ENCODE data around the gene QSOX1.
A peak's percentile ranks its signal among the peaks of the same experiment; 100 is the strongest.

The QSOX1 gene

DNA sequence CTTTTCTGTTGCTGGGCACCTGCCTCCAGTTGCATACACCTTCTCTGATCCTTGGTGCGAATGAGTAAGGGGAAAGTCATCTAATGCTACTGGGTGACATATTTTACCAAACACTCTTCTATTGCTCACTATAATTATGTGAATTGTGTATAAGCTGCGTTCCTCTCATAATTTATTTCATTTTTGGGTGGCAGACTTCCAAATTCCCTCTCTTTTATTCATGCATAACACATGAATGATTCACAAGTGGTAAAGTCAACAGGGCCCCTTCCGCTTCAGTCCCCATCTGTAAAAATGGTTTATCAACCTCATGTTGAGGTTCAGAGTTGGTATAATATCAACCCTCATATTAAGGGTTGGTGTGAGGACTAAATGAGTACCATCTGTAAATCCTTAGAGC is 3.2 kb upstream of the QSOX1 start:
- no peak for DNase-seq (ENCODE audit: low spot score)
- TF ChIP-seq, protein P1, sequence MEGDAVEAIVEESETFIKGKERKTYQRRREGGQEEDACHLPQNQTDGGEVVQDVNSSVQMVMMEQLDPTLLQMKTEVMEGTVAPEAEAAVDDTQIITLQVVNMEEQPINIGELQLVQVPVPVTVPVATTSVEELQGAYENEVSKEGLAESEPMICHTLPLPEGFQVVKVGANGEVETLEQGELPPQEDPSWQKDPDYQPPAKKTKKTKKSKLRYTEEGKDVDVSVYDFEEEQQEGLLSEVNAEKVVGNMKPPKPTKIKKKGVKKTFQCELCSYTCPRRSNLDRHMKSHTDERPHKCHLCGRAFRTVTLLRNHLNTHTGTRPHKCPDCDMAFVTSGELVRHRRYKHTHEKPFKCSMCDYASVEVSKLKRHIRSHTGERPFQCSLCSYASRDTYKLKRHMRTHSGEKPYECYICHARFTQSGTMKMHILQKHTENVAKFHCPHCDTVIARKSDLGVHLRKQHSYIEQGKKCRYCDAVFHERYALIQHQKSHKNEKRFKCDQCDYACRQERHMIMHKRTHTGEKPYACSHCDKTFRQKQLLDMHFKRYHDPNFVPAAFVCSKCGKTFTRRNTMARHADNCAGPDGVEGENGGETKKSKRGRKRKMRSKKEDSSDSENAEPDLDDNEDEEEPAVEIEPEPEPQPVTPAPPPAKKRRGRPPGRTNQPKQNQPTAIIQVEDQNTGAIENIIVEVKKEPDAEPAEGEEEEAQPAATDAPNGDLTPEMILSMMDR (IDR thresholded peaks at IDR 0.05; ENCODE audit: extremely low read depth, missing control alignments): no peak

DNA sequence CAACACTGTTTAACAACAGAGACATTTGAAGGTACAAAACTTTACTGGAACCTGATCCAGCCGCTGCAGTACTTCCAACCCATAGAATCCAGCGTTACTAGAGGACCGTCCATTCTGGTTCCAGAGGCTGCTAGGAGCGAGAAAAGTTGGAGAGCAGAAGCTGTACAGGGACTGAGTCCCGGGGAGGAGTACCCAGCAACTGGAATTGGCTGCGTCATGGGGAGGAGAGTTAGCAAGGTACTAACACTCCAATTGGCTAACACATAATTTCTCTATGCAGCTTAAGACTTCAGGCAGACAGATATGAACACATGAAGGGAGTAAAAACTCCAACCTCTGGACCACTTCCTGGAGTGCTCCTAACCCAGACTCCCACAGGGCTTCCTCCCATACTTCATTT is 2.1 kb upstream of the QSOX1 start:
- DNase-seq (ENCODE audit: low spot score): no peak
- TF ChIP-seq, protein P1 (IDR thresholded peaks at IDR 0.05; ENCODE audit: extremely low read depth, missing control alignments): no peak

DNA sequence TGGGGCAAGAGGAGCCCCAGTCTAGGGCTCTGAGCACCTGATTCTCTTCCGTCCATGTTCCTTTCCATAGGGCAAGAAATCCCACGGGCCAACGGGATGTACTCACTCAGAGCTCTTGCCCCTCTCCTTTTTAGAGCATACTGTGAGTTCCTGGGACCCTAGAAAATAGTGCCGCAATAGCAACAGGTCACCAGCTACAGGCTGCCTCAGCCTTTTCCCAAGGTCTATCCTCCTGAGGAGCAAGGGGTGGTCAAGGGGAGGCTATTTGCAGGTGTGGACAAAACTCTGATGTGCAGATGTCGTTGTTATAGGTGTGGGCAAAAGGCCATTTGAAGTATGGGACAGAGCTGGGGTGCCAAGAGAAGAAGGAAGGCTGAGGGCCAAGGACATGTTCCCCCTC is 1.6 kb upstream of the QSOX1 start:
- TF ChIP-seq, protein P1 (IDR thresholded peaks at IDR 0.05; ENCODE audit: extremely low read depth, missing control alignments): no peak
- no peak for DNase-seq (ENCODE audit: low spot score)

DNA sequence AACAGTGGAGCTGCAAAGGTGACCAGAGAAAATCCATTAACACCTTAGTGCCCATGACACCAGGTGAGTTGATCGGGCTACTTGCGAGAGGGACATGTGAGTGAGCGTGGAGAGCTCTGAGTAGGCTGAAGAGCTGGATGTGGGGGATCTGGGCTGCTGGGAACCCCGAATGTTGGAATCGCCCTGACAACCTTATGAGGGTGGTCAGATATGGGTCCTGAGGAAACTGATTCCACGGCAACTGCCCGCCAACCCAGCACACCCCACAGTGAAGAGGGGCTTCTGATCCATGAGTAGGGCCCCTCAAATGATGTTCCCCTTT is 705 bp upstream of the QSOX1 start:
- TF ChIP-seq, protein P1 (IDR thresholded peaks at IDR 0.05; ENCODE audit: extremely low read depth, missing control alignments): no peak
- no peak for DNase-seq (ENCODE audit: low spot score)

DNA sequence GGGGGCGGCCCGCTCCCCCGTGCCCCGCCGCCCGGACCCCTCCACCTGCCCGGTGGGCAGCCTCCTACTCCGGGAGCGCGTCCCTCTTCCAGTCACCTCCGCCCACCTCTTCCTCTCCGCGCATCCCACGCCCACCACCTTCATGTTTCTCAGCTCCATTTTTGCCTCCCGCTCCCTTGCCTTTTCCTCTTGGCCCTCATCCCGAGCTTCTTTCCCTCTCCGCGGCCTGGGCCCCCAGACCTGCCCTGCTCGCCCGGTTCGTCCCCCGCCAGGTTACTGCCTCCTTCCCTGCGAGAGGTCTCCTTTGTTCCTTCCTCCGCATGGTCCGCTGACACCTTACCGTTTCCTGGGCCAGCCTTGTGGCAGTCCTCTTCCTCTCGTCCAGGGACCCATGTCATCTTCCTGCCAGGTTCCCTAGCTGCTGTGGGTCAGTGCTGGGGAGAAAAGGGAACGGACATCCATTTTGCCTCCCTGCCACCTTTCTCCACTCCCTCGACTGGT is 563 bp downstream of the QSOX1 start:
- peak; percentile 40 for DNase-seq (ENCODE audit: low spot score)
- TF ChIP-seq, protein P1 (IDR thresholded peaks at IDR 0.05; ENCODE audit: extremely low read depth, missing control alignments): no peak

DNA sequence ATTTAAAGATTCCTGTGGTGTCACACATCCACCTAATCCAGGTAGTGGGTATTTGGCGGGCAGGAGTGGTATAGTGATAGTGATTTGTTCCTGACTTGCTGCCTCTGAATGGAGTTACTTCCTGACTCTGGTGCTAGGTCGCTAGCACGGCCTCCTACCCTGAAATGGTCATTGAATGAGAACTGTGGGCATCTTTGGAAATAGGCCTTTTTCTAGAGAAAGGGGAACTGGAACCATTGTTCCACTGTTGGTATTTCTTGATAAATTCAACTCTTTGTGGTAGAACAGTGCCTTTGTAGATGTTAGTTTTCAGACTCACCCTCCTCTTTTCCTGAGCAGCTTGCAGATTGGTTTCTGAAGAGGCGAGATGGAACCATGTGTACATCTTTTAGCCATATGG is 1.5 kb downstream of the QSOX1 start:
- TF ChIP-seq, protein P1 (IDR thresholded peaks at IDR 0.05; ENCODE audit: extremely low read depth, missing control alignments): no peak
- DNase-seq (ENCODE audit: low spot score): no peak

DNA sequence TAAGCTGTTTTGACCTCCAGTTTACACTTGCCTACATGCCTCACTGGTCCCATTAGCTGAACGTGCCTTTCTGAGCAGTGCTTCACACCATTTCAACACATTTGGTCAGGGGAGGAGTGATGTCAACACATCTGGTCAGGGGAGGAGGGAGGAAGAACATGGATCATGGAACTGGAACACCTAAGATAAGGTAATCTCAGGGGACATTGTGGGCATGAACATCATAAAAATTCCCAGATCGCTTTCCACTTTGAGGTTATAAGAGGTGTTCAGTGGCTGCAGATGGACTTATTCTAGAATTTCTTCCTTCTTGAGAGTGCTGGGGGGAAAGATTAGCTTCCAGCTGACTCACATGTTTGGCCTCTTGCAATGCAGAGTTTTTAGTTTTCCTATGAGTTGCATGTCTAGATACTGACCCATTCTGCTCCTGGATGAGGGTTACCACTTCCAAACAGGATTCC is 2.0 kb downstream of the QSOX1 start:
- no peak for DNase-seq (ENCODE audit: low spot score)
- TF ChIP-seq, protein P1 (IDR thresholded peaks at IDR 0.05; ENCODE audit: extremely low read depth, missing control alignments): no peak
